Upper lobe of left lung (tissue), 4 donors: ENCODE data around the gene MIPOL1.

ENCODE experiments used
- EP300 ChIP-seq, 4 donors: sonication (generic); formaldehyde crosslinking; IDR thresholded peaks; one replicate each; pipeline ENCODE4 v1.5.1; 2017; ENCODE audit warnings: antibody characterized with exemption in 4 of 4, control low read depth in 2 of 4
- POLR2A ChIP-seq, 4 donors: fragments of 450-650 bp; IDR thresholded peaks; one replicate each; pipeline ENCODE4 v1.5.1; 2016 to 2017; ENCODE audit warnings: antibody characterized with exemption in 4 of 4, mild to moderate bottlenecking in 2 of 4
- POLR2AphosphoS5 ChIP-seq, 2 donors: sonication (generic); formaldehyde crosslinking; IDR thresholded peaks; one replicate each; pipeline ENCODE4 v1.5.1; 2017; ENCODE audit warnings: antibody characterized with exemption in 2 of 2
- TF ChIP-seq, protein P1 (sequence below), 6 experiments: fragments of 450-650 bp in 4 of 6; fragments of 200-600 bp in 2 of 6; sonication (generic) in 2 of 6; IDR thresholded peaks; one replicate each; pipeline ENCODE4 v1.5.1; 2016 to 2019; ENCODE audit warnings: antibody characterized with exemption in 6 of 6

DNA sequence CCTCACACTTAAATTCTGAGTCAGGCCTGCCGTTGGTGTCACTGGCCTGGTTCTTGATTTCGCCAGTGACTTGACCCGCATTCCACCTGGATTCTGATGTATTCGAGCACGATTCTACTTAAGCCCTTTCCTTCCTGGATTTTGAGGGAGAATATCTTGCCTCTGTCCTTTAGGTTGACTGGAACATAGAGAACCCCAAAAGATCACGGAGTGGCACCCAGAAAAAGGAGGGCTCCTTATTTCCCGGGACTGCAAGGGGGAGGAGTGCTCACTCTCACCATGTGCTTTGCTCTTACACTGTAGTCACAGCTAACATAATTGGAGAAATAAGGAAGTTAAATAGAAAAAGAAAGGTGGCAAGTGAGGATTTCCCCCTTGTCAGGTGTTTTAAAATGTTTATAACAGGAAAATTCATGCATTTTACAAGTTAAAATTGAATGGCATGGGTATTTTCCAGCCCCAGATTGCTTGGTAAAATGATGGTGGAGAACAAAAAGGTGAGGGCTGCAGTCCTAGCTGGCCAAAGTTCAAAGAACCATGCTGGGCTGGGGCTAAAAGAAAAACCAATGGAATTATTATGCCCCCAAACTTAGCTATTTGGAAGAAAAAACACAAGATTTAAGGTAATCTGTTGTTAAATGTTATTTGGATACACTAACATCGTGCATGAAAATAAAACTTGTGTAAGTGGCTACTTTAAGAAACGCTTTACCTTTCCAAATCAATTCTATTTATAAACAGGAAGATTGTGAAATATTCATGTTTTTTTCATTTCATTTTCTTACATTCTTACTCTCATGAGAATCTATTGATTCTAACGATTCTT, 388.4 kb downstream of the MIPOL1 start:
- TF ChIP-seq, protein P1, sequence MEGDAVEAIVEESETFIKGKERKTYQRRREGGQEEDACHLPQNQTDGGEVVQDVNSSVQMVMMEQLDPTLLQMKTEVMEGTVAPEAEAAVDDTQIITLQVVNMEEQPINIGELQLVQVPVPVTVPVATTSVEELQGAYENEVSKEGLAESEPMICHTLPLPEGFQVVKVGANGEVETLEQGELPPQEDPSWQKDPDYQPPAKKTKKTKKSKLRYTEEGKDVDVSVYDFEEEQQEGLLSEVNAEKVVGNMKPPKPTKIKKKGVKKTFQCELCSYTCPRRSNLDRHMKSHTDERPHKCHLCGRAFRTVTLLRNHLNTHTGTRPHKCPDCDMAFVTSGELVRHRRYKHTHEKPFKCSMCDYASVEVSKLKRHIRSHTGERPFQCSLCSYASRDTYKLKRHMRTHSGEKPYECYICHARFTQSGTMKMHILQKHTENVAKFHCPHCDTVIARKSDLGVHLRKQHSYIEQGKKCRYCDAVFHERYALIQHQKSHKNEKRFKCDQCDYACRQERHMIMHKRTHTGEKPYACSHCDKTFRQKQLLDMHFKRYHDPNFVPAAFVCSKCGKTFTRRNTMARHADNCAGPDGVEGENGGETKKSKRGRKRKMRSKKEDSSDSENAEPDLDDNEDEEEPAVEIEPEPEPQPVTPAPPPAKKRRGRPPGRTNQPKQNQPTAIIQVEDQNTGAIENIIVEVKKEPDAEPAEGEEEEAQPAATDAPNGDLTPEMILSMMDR (IDR thresholded peaks at IDR 0.05): no peak
- TF ChIP-seq POLR2A (IDR thresholded peaks at IDR 0.05) (no peak), EP300 (IDR thresholded peaks at IDR 0.05) (no peak), POLR2AphosphoS5 (IDR thresholded peaks at IDR 0.05) (no peak)
